AG04449 (cell line): ENCODE results near the gene KCNN3.
A peak's percentile ranks its signal among the peaks of the same experiment; 100 is the strongest.

Experiments used
- CTCF ChIA-PET: fragments of 350-600 bp; formaldehyde crosslinking; extraction: SDS; loops from one replicate; lab custom pipeline; 2021; ENCODE audit warnings: antibody characterized with exemption; lab: Yijun Ruan, JAX
- POLR2A ChIA-PET: fragments of 400-600, 350-600 bp; formaldehyde crosslinking; extraction: SDS; loops from one replicate; lab custom pipeline; 2020; ENCODE audit warnings: antibody characterized with exemption, inconsistent platforms; lab: Yijun Ruan, JAX
- DNase-seq: peaks from one replicate; pipeline ENCODE4 v3.0.0-alpha.2; 2010; ENCODE audit warnings: low read depth, low spot score
- H3K4me3 ChIP-seq: 2 replicates; pipeline ENCODE4 v1.5.1; 2011; ENCODE audit warnings: low read depth, mild to moderate bottlenecking, control low read depth, low read length
- CTCF ChIP-seq: IDR thresholded peaks from one replicate; pipeline ENCODE4 v1.5.1; 2011; ENCODE audit warnings: mild to moderate bottlenecking, moderate library complexity, low read length, control low read depth, inconsistent platforms; ENCODE audit not compliant: insufficient read depth; ENCODE audit errors: missing control alignments

KCNN3 gene

DNA sequence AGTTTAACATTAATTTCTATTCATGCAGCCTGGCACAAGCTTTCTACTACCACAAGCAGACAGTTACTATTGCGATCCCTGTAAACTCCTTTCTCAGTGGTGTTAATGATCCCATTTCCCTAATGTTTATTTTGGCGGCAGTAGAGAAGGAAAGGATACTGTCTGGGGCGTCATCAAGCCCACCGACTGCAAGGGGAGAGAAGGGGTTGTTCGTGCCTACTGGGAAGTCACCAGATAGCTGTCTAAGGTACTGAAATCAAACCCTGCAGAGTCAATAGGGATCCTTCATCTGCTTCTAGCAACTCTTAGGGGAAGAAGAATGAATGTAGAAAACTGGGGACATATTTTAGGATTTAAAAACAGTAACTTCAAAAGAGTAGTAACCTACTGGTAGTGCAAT is 166.9 kb downstream of the KCNN3 start:
- no peak for DNase-seq
- TF ChIP-seq CTCF, result no peak
- ChIA-PET POLR2A (no interaction called here), CTCF (interaction anchor here (1.0 to 1.2 kb wide), 2 partner anchors 171 to 175 kb away, joined by 3 to 4 read pairs; no protein-coding TSS in a partner anchor)
- no peak overlapping the region for H3K4me3 ChIP-seq

DNA sequence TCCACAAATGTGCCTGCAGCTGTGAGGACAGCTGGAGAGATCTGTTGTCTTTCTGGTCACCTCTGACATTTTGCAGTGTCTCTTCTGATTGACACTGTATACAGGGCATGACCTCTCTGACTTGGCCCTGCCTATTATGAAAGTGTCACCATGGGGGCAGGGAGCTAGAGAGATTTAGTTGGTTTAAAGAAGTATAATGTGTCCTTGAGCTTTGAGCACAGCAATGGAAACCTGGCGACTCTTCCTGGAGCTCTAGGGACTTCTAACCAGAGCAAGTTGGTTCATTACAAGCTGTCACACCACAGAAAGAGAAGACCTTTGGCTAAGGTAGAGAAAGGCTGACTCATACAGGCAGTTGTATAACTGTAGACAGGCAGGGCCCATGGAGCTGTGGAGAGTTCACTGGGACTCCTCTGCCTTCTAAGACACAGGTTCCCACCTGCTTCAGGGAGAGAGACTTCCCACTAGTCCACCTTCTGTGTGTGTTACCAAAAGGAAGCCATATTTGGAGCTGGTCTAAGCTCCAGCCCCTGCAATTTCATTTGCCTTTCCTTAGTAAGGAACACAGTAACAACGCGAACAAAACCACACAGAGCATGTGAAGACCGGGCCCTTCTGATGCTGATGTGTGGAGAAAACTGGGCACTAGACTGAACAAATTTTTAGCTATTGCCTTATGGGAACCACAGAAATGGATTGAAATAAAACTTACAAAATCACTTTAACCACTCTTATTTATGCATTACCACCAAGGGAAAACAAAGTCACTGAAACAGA is 171.6 kb downstream of the KCNN3 start:
- H3K4me3 ChIP-seq, result no peak overlapping the region
- TF ChIP-seq CTCF, result no peak
- POLR2A ChIA-PET, result no interaction called here
- CTCF ChIA-PET, result interaction anchor here (0.9 to 1.0 kb wide), 4 partner anchors 13 to 193 kb away, joined by 3 to 5 read pairs (median 4); no protein-coding TSS in a partner anchor
- DNase-seq, result no peak

GRCh38 chr1:154697710-154698109 is 172.4 kb downstream of the KCNN3 start:
- ChIA-PET POLR2A (no interaction called here), CTCF (interaction anchor here (1.0 kb wide), 1 partner anchor 12 kb away, joined by 5 read pairs; no protein-coding TSS in a partner anchor)
- H3K4me3 ChIP-seq, result no peak overlapping the region
- TF ChIP-seq CTCF, result no peak
- DNase-seq, result no peak

DNA sequence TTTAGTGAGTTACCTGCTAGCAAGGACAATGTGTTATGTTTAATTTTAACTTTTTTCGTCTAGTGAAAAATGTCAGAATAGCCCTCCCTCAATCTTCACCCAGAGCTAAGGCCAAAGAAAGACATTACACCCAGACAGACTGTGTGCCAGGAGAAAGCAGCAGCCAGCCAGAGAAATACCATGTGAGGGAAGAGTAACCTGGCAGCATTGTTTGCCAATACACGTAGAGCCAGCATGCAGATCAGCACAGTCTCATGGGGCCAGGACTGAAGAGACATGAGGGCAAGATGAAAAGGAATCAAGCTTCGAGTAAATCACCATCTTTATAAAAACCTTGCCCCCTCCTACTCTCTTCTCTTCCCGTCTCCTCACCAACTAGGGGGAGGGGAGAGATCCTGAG is 173.6 kb downstream of the KCNN3 start:
- POLR2A ChIA-PET, result no interaction called here
- no peak for TF ChIP-seq CTCF
- CTCF ChIA-PET, result interaction anchor here (1.0 to 1.4 kb wide), 4 partner anchors 15 to 185 kb away, joined by 3 to 5 read pairs (median 4); no protein-coding TSS in a partner anchor

GRCh38 chr1:154695985-154696384 is 174.1 kb downstream of the KCNN3 start:
- POLR2A ChIA-PET, result no interaction called here
- no peak overlapping the region for H3K4me3 ChIP-seq
- DNase-seq, result no peak
- peak; percentile 22 for TF ChIP-seq CTCF
- CTCF ChIA-PET, result interaction anchor here (1.2 to 1.4 kb wide), 3 partner anchors 15 to 186 kb away, joined by 4 to 5 read pairs (median 5); no protein-coding TSS in a partner anchor

More for the DNA sequence above, 173.6 kb downstream of the KCNN3 start:
- no peak overlapping the region for H3K4me3 ChIP-seq
- DNase-seq, result no peak

DNA sequence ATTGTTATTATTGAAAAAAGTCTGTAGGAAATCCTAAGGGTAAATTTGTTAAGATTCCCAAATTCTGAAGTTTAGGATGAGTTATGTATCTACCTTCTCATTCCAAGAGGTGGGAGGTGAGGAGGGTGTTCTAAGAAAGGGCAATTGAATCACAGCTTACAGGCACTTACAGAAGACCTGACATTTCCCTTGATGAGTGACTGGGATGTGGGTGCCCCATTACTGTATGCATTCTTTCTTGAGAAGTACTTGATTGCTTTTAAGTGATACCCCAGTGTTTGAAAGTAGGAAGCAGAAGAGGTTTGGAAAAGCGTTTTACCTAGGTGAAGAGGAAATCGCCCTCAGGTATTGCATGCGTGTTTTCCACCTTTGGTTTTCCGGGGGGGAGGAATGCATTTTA is 175.1 kb downstream of the KCNN3 start:
- TF ChIP-seq CTCF, result no peak
- POLR2A ChIA-PET, result no interaction called here
- H3K4me3 ChIP-seq, result no peak overlapping the region
- DNase-seq, result no peak
- CTCF ChIA-PET, result no interaction called here
